Measurements from ENCODE around the gene MYO1H. TPM values are rescaled to one million over a fixed set of nuclear protein-coding genes. Genes with fewer than 3 reads are reported as not detected.

MYO1H gene
- total and polyA plus RNA-seq, 2 of the 8 experiments (the other 6 are each of a cell fraction or from before 2014, with no cell fraction given), result 0.03 TPM; not detected in 1

- TF ChIP-seq NANOG (IDR thresholded peaks at IDR 0.05; ENCODE audit: insufficient read depth, low read depth, low read length, poor library complexity, severe bottlenecking), result no peak
These were observed 44.9 kb upstream of the MYO1H start (continued) for GRCh38 chr12:109302770-109303169.
